ENCODE measurements around the gene MTERF4. TPM values are rescaled to one million over a fixed set of nuclear protein-coding genes. Genes with fewer than 3 reads are reported as not detected.

The MTERF4 gene
- total and polyA plus RNA-seq, 10 of the 15 experiments (the other 5 are each of a cell fraction or from before 2014, with no cell fraction given) = 36.7 to 69.1 (median 45.5) TPM

GRCh38 chr2:241149925-241150659 lies 48.0 kb upstream of the MTERF4 start, which contains the start of gene PPP1R7 (continued):
- TF ChIP-seq CUX1 (IDR thresholded peaks at IDR 0.05; ENCODE audit: insufficient replicate concordance, low read depth, low read length) (no peak), JUNB (IDR thresholded peaks at IDR 0.05) (no peak), SIN3A (IDR thresholded peaks at IDR 0.05; ENCODE audit: low read depth, low read length) (0 out of 2 replicates have a peak, but pooled peaks have one; percentile 73), CREB1 (IDR thresholded peaks at IDR 0.05; ENCODE audit: low read depth) (peak; percentile 76), NKRF (conservative IDR thresholded peaks at IDR 0.05) (0 out of 2 replicates have a peak, but pooled peaks have one; percentile 73), IRF4 (IDR thresholded peaks at IDR 0.05; ENCODE audit: low read depth, low read length) (no peak), CHD4 (IDR thresholded peaks at IDR 0.05) (no peak), SUPT20H (IDR thresholded peaks at IDR 0.05; ENCODE audit: borderline replicate concordance, control insufficient read depth, low read depth, low read length) (no peak), PBX3 (IDR thresholded peaks at IDR 0.05; ENCODE audit: insufficient replicate concordance, low read depth, low read length) (no peak), RB1 (IDR thresholded peaks at IDR 0.05; ENCODE audit: borderline replicate concordance) (peak; percentile 67; the same call in 1 of the 2 replicates), ZBTB33 (IDR thresholded peaks at IDR 0.05) (no peak), NFYB (IDR thresholded peaks at IDR 0.05; ENCODE audit: insufficient read depth, low read depth, low read length) (peak; percentile 97), RAD51 (IDR thresholded peaks at IDR 0.05) (no peak), ATF3 (IDR thresholded peaks at IDR 0.05; ENCODE audit: borderline replicate concordance, extremely low read depth, low read depth, low read length) (no peak; the same call in 1 of the 2 replicates), YY1 (IDR thresholded peaks at IDR 0.05; ENCODE audit: low read depth, low read length) (peak; percentile 98), GATAD2B (conservative IDR thresholded peaks at IDR 0.05; ENCODE audit: low read depth) (peak; percentile 77; the same call in 1 of the 2 replicates), RELA (IDR thresholded peaks at IDR 0.05; ENCODE audit: borderline replicate concordance, partially characterized antibody) (no peak), MYB (IDR thresholded peaks at IDR 0.05; ENCODE audit: borderline replicate concordance, low read depth, low read length) (no peak), RAD21 (IDR thresholded peaks at IDR 0.05; ENCODE audit: insufficient read depth, low read depth, low read length) (peak; percentile 63)
